Measurements from ENCODE around the gene SH3RF3. TPM values are rescaled to one million over a fixed set of nuclear protein-coding genes. Genes with fewer than 3 reads are reported as not detected.

Gene SH3RF3
- total and polyA plus RNA-seq, 2 of the 13 experiments (the other 11 are each of a cell fraction or from before 2014, with no cell fraction given), result 0.04 TPM; not detected in 1

DNA sequence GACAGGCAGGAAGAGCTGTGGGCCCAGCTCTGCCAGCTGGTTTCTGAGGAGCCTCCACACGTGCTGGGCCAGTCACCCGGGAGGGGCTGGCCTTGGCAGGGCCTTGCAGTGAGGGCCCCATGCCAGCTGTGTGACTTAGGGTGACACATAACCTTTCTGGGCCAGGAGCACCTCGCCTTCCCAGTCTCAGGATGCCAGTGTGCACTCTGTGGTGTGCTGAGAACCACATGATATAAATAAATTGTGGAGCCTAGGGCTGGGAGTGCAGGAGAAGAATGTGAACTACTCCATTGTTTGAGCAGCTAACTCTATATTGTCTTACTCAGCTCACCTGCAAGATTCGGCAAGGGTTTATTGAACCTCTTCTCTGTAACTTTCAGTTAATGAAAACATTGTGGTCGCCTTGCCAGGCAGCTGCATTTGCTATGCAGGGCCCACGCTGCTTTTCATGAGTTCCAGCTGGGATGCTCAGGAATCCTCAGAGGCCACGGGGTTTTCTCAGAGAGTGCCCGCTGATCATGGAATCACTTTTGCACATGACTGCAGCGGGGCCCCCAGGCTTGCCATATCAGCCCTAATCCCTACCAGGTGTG, 222.3 kb downstream of the SH3RF3 start:
- no peak overlapping the region for H3K4me2 ChIP-seq (ENCODE audit: low read depth, low read length)
- no TSS peak for BruUV-seq (replicated peaks)

More for the DNA sequence above, 222.3 kb downstream of the SH3RF3 start:
- H3K27me3 ChIP-seq (ENCODE audit: control insufficient read depth in 1 of 2, insufficient read depth in 2 of 2, low read length in 2 of 2), result peaks cover 7 to 22% of the 10 kb centered on the region in 2 experiments; a peak in 4 of 5 replicates
- H3K36me3 ChIP-seq (replicated peaks in 1 of 2; ENCODE audit: control insufficient read depth in 1 of 2, insufficient read depth in 2 of 2, low read length in 2 of 2), result no peaks in the 10 kb centered on the region
- FAIRE-seq (no peak), ATAC-seq (no peak), DNase-seq (ENCODE audit: low spot score) (no peak)
- ChIA-PET CTCF (ENCODE audit: low intra/inter-chr PET ratio, low total read pairs) (no interaction called here), POLR2A (no interaction called here)
- in situ Hi-C loops (cut with HindIII; ENCODE audit: extremely low pct_ligation_motif_present, low pct_unique_long_range_greater_than_20kb) (no loop called here), intact Hi-C loops (cut with micrococcal nuclease; ENCODE audit: unreplicated experiment) (no loop called here)
- no peak overlapping the region for H3K27ac ChIP-seq (ENCODE audit: extremely low read length, insufficient read depth, low read length)
- no peak for TF ChIP-seq ZSCAN12 (CRISPR knock-in tag; IDR thresholded peaks at IDR 0.05)
- no peak for TF ChIP-seq ZNF263 (CRISPR knock-in tag; IDR thresholded peaks at IDR 0.05)
- no peak for TF ChIP-seq ISL2 (CRISPR knock-in tag; IDR thresholded peaks at IDR 0.05)
- no peak for TF ChIP-seq RAD21 (CRISPR knock-in tag; IDR thresholded peaks at IDR 0.05)
- no peak for TF ChIP-seq NAIF1 (CRISPR knock-in tag; IDR thresholded peaks at IDR 0.05; ENCODE audit: borderline replicate concordance)
- TF ChIP-seq SMAD1 (CRISPR knock-in tag; IDR thresholded peaks at IDR 0.05; ENCODE audit: borderline replicate concordance, low read depth), result no peak
- TF ChIP-seq, protein P1, sequence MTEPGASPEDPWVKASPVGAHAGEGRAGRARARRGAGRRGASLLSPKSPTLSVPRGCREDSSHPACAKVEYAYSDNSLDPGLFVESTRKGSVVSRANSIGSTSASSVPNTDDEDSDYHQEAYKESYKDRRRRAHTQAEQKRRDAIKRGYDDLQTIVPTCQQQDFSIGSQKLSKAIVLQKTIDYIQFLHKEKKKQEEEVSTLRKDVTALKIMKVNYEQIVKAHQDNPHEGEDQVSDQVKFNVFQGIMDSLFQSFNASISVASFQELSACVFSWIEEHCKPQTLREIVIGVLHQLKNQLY (CRISPR knock-in tag; IDR thresholded peaks at IDR 0.05), result no peak
- TF ChIP-seq ZNF251 (CRISPR knock-in tag; IDR thresholded peaks at IDR 0.05), result no peak
- no peak for TF ChIP-seq ATF1 (CRISPR knock-in tag; IDR thresholded peaks at IDR 0.05)
- TF ChIP-seq ZNF10 (CRISPR knock-in tag; IDR thresholded peaks at IDR 0.05; ENCODE audit: borderline replicate concordance, low read depth), result no peak
- TF ChIP-seq, protein P2, sequence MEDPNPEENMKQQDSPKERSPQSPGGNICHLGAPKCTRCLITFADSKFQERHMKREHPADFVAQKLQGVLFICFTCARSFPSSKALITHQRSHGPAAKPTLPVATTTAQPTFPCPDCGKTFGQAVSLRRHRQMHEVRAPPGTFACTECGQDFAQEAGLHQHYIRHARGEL (CRISPR knock-in tag; IDR thresholded peaks at IDR 0.05), result no peak
- TF ChIP-seq MEIS1 (CRISPR knock-in tag; IDR thresholded peaks at IDR 0.05; ENCODE audit: borderline replicate concordance), result no peak
- H4K20me1 ChIP-seq (ENCODE audit: insufficient read depth, low read length), result no peaks in the 10 kb centered on the region
- whole genome bisulfite sequencing (ENCODE audit: low lambda C conversion rate), result 25% methylated on average over 8 of the region's 9 CpGs
- no peaks in the 10 kb centered on the region for H3K4me1 ChIP-seq (ENCODE audit: insufficient read depth, low read length)
- H3K79me2 ChIP-seq (ENCODE audit: insufficient read depth, low read length), result no peaks in the 10 kb centered on the region
- no peak overlapping the region for H2AFZ ChIP-seq (ENCODE audit: low read length)
- no peak overlapping the region for H3K9ac ChIP-seq (ENCODE audit: insufficient read depth, low read depth, low read length)
- H3K9me3 ChIP-seq (ENCODE audit: low read length), result no peaks in the 10 kb centered on the region
- H3K4me3 ChIP-seq (replicated peaks in 1 of 3; ENCODE audit: insufficient read depth in 1 of 3, low read depth in 2 of 3, low read length in 3 of 3), result no peak overlapping the region
